Measurements from ENCODE around the gene SMAD2. TPM values are rescaled to one million over a fixed set of nuclear protein-coding genes. Genes with fewer than 3 reads are reported as not detected.
A peak's percentile ranks its signal among the peaks of the same experiment; 100 is the strongest.

SMAD2 gene
- polyA plus RNA-seq, 4 donors: 76.0 to 108 (median 98.1) TPM

DNA sequence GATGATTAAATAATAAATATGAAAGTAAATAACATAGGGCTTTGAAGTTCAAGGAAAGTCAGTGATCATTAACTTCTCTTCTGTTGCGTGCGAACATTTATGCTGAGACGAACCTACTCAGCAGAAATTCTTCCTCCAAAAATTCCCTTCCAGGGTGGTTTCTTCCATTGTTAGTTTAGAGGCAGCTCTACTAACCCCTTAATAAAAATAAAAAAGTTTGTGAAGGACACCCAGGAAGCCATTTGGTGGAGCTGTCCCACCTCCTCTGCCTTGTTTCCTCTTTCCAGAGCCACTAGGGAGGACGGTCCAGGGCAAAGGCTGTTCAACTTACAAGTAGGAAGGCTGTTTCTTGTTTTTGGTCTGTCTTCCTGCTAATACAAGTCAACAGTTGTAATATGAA, 2.1 kb upstream of the SMAD2 start:
- DNase-seq (ENCODE audit: low read depth in 4 of 4, low spot score in 3 of 4): no peak

DNA sequence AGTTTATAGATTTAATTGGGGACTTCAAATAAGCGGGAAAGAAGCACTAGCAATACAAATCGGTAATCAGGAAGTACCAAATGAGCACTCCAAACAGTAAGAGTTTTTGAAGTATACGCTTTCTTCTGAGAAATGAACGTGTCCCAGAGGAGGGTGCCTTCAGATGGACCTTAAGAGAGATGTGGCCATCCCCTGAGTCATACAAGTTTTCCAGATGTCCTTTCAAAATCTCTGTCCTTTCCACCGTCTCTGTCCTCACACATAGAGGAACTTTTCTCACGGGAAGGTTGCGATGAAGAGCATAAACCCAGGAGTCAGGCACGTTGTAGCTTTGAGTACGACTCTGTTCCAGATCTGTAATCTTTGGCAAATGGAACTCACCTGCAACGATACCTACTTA, 1.7 kb upstream of the SMAD2 start:
- no peak for DNase-seq (ENCODE audit: low read depth in 4 of 4, low spot score in 3 of 4)

DNA sequence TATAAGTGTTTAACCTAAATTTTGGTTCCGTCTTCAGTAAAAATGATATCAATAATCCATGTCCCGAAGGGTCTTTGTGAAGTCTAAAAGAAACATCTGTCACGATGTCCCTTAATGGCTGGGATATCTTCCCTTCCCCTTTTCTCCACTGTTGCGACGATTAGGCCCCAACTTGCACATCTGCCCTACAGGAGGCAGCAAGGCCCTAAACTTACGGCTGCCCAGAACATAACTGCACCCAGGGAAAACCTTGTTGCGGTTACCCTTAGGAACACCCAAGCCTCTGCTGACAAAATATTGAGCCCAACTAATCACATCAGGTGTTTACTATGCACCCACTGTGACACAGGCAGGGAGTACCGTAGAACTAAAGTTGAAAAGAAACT, 1.3 kb upstream of the SMAD2 start:
- peak in 2 of 4 donors; percentile 20 to 40 for DNase-seq (ENCODE audit: low read depth in 4 of 4, low spot score in 3 of 4)

DNA sequence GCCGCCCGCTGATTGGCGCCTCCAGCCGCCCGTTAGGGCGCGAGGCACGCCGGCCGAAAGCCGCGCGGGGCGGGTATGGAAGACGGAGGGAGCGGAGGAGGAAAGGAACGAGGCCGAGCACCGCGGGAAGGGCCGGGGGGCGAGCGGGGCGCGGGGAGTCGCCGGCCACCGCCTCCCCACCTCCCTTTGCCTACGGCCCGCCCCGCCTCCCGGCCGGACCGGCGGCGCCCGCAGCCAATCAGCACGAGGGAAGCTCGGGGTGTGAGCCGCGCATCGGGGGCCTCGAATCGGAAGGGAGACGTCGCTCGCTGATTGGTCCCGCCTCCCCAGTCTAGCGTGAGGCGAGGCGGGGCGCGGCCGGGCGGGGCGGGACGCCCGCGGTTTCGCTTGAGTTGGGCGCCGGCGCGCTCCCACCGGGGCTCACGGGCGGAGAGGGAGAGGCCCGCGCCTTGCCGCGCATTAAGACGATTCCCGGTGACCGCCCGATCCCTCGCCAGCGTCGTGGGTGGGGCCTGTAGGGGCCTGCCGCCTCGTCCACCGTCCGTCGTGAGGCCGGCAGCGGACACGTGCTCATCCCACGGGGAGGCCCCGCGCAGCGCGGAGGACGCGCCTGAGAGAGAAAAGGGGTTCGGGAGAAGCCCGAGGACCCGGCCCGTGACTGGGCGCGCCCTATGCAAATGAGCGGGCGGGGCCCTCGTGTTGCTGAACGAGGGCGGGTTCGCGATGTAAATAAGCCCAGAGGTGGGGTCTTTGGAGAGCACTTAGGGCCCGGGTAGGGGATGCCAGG, 665 bp upstream of the SMAD2 start:
- peak; percentile 88 to 92 (median 92) for DNase-seq (ENCODE audit: low read depth in 4 of 4, low spot score in 3 of 4)

DNA sequence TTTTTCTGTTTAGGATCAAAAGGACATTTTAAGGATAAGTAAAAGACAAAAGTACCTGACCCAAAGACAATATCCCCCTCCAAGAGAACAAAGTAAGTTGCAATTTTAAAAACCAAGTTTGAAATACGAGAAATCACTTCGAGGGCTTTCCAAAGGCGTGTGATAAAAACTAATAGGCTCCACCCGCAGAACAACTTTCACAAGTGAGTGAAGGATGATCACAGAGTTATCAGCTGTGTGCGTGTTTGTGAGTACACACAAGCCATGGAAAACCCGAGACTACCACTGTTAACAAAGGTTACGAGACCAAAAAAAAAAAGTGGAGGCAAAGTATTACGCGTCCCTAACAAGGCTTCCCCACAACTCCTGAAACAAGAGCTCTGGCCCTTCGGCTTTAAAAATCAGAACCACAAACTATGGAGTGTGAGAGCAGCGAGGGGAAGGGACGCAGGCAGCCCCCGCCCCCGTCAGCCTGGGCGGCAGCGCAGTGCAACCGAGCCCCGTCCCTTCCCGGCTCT, 719 bp downstream of the SMAD2 start:
- DNase-seq (ENCODE audit: low read depth in 4 of 4, low spot score in 3 of 4): peak in 1 of 4 donors; percentile 29

DNA sequence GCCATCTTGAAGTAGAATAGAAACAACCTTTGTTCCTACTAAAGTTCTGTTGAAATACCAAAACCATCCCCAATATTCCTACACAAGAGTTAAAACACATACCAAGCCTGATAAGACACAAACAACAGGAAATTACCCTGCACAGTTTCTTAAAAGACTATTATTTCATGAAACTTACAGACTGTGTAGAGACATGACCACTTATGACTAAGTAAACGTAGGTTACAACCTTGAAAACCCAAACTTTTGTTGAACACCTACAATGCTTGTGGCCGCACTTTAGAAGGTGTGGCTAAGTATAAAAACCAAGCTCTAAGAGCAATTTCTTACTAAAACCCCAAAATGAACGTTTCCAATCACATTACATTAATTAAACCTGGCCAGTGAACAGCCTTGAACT, 2.0 kb downstream of the SMAD2 start:
- no peak for DNase-seq (ENCODE audit: low read depth in 4 of 4, low spot score in 3 of 4)

DNA sequence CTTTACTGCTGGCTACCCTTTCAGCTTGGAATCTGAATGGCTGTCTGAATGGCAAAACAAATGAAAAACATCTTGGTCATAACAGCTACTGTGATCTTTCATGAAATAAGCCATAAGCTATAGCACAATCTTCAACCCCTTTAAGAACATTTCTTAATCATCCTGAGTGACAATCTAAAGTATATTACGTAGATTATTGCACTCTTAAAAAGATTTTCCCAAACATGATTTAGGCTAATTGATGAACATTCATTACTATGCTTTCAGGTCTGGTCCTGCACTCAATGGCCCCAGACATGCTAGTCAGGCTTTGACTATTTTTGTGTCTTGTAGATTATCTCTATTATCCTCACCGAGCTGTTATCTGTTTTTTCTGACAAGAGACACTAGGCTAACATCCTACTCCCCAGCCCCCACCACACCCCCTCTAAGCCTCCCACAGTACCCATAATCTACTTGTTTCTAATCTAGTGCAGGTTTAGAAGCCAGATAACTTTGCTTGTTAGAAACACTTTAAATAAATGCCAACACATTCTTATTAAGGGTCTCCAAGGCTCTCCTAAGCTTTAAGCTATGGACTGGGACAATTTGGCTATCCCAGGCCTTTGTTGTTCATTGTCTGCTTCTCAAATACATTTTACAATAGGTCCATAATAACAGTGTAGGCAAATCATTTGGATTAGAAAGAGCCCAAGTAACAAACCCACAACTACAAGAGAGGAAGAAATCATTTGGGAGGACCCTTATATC, 4.2 kb downstream of the SMAD2 start:
- no peak for DNase-seq (ENCODE audit: low read depth in 4 of 4, low spot score in 3 of 4)

DNA sequence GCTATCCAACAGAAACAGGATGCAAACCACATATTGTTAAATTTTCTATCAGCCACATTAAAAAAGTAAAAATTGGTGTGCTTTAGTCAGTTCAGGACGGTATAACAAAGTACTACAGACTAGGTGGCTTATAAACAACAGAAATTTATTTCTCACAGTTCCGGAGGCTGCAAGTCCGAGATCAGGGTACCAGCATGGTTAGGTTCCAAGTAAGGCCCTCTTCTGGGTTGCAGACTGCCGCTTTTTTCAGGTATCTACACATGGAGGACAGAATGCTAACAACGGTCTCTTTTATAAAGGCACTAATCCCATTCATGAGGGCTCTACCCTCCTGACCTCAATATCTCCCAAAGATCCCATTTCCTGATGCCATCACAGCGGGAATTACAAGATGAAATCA, 10.5 kb downstream of the SMAD2 start:
- DNase-seq (ENCODE audit: low read depth in 4 of 4, low spot score in 3 of 4): no peak

DNA sequence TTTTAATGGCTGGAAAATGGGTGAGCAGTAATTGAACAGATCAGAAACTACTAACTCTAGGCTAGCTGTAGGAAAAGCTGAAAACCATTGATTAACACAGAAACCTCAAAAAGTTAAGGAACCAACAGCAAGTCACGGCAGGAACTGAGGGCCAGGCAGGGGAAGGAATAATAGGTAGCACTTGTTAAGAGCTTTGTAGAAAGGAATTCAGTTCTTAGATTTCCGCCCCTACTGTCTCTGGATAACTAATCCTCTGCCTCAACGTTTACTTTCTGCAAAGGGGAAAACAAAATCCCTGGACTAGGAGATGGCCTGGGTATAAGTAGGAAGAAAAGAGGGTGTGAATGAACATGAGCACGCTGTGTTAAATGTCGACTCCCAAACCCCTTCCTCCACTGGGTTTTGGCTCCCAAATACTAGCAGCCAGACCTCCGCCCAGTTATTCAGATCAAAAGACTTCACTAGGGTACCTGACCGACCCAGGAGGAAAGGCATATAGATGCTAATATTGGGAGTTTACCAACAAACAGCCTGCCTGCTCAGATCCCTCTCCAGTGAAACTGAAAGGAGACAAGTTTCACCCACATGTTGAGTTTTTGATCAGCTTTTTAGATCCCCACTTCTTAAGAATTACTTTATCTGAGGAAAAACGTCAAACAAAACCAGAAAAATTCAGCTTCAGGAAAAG, 12.4 kb downstream of the SMAD2 start:
- no peak for DNase-seq (ENCODE audit: low read depth in 4 of 4, low spot score in 3 of 4)

DNA sequence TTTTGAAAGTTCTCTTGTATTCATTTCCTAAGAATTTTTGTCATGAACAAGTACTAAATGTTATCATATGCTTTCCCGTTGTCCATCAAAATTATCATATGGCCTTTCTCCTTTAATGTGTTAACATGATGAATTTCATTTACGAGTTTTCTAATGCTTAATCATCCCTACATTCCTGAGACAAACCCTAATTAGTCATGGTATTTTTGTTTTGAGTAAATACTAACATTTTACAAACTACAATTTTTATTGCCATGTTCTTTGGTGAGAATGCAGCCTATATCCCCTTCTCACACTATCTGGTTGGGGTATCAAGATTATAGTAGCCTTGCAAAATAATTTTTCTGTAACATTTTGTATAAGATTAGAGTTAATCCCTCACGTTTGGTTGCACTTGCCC, 14.5 kb downstream of the SMAD2 start:
- DNase-seq (ENCODE audit: low read depth in 4 of 4, low spot score in 3 of 4): no peak

DNA sequence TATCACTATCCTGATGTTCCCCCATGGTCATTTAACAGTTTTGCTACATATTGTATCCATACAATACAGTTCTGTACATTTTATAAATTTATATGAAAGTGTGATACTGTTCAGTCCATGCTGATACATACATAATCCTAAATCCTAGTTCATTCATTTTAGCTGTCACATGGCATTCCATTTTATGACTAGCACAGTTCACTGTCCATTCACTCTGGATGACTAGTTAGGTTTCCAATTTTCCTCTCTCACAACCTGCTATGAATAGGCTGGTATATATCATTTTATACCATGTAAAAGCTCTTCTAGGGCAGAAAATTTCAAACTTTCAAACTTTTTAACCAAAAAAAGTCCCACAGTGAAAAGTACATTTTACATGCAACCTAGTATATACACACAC, 15.2 kb downstream of the SMAD2 start:
- DNase-seq (ENCODE audit: low read depth in 4 of 4, low spot score in 3 of 4): no peak

DNA sequence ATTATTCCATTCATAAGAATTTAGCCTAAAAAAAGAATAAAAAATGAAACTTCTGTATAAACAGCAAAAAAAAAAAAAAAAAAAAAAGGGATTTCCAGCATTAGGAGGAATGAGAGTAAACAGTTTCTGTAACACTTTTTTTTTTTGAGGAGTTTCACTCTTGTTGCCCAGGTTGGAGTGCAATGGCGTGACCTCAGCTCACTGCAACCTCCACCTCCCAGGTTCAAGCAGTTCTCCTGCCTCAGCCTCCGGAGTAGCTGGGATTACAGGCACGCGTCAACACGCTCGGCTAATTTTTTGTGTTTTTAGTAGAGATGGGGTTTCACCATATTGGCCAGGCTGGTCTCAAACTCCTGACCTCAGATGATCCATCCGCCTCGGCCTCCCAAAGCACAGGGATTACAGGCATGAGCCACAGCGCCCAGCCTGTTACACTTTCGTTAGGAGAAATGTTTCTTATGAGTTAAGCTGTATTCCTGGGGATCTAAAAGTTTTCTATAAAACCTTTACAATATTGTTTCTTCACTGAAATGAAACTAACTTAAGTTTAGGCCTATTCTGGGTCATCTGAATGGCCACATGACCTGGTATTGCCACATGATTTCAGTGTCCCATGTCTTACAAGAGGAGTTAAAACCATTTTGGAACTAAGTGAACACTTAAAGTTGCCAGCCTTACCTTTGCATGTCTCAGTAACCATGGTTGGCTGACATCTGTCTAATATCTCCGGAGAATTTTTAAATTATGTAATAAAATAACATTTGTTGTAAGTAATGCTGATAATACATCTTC, 17.5 kb downstream of the SMAD2 start:
- no peak for DNase-seq (ENCODE audit: low read depth in 4 of 4, low spot score in 3 of 4)

DNA sequence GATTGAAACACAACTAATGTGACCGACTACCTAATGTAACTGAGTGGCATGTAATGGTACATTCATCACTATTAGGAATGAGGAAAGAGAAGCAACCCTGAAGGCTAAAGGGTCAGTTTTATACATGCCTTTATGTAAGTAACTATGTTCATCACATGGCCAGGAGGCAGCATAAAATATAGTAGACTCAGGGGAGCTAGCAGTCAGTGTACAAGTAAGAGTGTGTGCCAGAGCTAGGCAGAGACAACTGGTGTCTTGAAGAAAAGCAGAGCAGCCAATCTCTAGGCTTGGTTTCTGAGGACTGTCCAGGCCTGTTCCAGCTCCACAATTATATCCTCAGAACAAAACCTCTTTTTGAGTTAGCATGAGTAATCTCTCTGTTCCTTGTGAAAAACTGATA, 18.1 kb downstream of the SMAD2 start:
- DNase-seq (ENCODE audit: low read depth in 4 of 4, low spot score in 3 of 4): no peak

DNA sequence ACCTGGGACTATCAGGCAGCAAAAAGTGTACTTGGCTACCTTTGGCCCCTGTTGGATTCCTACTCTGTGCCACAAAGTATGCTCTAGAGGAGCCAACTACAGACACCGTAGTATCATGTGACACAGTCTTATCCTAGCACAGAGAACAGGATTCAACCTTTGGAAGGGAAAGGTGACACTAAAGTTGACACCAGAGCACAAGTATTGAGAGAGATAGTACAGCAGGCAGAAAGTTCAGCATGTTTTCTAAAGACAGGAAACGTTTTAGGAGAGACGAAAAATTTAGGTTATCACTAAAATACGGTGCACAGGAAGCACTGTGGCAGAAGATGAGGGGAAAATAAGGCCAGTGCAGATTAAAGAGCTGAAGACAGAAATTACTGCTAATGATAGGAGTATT, 18.6 kb downstream of the SMAD2 start:
- DNase-seq (ENCODE audit: low read depth in 4 of 4, low spot score in 3 of 4): no peak

DNA sequence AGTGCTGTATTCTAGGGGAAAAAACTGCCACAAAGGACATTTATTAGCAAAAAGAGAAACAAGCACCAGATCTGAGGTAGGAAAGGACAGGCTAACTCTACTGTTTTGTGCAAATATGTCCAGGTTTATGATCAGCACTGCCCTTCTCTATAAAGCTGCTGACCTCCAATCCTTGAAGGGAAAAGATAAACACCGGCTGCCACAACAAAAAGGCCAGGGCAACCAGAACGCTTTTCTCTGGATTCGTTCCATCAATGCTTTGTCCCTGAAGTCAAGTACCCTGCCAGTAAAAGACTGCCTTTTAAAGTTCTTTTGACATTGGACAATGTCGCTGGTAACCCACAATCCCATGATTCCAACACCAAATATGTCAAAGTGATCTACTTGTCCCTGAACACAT, 21.0 kb downstream of the SMAD2 start:
- DNase-seq (ENCODE audit: low read depth in 4 of 4, low spot score in 3 of 4): no peak

DNA sequence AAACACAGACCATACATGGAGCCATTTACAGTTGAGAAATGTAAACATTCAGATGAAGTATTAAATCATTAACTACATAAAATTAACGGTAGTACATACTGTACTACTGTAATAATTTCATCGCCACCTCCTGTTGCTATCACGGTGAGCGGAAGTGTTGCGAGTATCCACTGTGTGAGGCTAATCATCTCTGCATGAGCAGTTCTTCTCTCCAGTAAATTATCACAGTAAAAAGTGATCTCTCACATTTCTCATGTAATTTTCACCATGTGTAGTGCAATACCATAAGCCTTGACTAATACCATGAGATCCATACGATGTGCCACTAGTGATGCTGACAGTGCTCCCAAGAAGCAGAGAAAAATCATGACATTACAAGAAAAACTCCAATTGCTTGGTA, 21.9 kb downstream of the SMAD2 start:
- no peak for DNase-seq (ENCODE audit: low read depth in 4 of 4, low spot score in 3 of 4)

DNA sequence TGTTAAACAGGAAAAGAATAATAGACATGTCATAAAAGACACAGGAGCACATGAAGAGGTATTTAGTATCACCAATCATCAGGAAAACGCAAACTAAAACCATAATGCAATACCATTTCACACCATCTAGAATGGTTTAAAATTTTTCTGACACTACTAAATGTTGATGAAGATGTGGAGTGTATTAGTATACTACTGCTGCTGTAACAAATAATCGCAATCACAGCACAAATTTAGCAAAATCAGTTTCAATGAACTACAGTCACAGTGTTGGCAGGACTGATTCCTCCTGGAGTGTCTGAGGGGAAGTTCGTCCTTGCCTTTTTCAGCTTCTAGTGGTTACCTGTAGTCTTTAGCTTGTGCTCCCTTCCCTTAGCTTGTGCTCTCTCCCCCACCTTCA, 24.1 kb downstream of the SMAD2 start:
- no peak for DNase-seq (ENCODE audit: low read depth in 4 of 4, low spot score in 3 of 4)

DNA sequence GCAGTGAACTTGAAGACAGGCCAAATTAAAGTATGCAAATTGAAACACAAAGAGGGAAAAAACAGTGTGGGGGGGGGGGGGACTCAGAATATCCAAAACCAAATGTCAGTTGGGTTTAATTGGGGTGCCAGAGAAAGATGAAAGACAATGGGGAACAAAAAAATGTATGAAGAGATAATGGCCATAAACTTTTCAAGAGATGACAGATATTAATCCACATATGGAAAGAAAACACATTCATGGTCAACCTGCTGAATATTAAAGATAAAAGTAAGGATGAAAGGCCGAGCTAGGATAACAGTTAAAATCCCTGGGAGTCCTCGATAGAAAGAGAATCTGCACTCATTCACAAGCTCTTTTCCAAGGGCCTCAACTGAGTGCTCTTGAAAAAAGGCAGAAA, 26.6 kb downstream of the SMAD2 start:
- DNase-seq (ENCODE audit: low read depth in 4 of 4, low spot score in 3 of 4): no peak

DNA sequence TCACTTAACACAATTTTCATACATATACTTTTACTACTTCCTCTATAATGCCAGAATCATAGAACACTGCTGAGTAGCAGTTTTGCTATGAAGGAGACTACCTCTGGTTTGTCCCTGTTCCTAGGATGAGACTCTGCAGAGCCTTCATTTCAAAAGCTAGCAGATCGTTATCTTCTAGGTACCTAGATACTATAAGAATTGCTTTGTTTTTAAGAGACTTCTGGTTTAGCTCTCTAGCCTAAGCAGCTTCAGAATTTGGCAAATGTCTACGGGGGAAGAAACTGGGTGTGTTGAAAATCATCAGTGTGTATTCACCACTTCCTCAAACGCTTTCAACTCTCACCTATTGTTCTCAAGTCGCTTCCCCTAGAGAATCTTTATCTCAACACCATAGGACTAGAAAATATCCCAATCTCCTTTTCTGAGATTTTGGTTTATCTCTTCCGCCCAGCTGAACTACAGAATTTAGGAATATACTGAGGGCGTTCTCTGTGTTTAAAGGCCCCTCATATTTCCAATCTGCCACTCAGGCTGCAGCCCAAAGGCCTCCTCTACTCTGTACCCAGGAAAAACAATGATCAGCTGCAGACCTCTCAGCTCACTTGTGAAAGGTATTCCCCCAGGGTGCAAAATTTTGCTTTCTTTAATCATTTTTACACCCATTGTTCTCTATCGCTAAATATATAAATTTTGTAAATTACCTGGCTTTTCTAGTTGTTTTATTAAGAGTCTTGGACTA, 28.7 kb downstream of the SMAD2 start:
- no peak for DNase-seq (ENCODE audit: low read depth in 4 of 4, low spot score in 3 of 4)
